ENCODE measurements around the gene OR4F3. TPM values are rescaled to one million over a fixed set of nuclear protein-coding genes. Genes with fewer than 3 reads are reported as not detected.
"Not testable (repeated sequence)": the region's sequence is repeated elsewhere in the genome, so short reads cannot be mapped to it uniquely, and the experiment has no call there.

Gene OR4F3
- total RNA-seq = not detected in 2 replicates

GRCh38 chr5:181366968-181367367 is at the start of gene OR4F3:
Gene OR4F3, plus strand, starts transcription at chr5:181367268.
- not testable (repeated sequence) for DNase-seq (ENCODE audit: low read depth); H3K4me3 ChIP-seq (ENCODE audit: low read depth, low read length)

Other genes starting within 250 kb of the OR4F3 start
- gene OR2V1, start 236.1 kb upstream of the OR4F3 start, total RNA-seq = not detected in 2 replicates
- gene OR2V2, start 219.7 kb upstream of the OR4F3 start, total RNA-seq = not detected in 2 replicates
- gene TRIM7, start 162.1 kb upstream of the OR4F3 start, total RNA-seq = 2.7 and 14.6 TPM in 2 replicates
- 10.6 and 12.4 TPM in 2 replicates for gene TRIM41, start 144.0 kb upstream of the OR4F3 start, total RNA-seq
- gene RACK1, start 123.4 kb upstream of the OR4F3 start, total RNA-seq = 2,747 and 3,067 TPM in 2 replicates
- 1.6 and 3.5 TPM in 2 replicates for gene TRIM52, start 106.1 kb upstream of the OR4F3 start, total RNA-seq

All from epithelial cell of proximal tubule (primary cell).